Esophagus (tissue), 2 donors: ENCODE results near the gene MUC5B. TPM values are rescaled to one million over a fixed set of nuclear protein-coding genes. Genes with fewer than 3 reads are reported as not detected.

Experiments
- H3K27ac ChIP-seq, 2 donors: one replicate each; pipeline ENCODE4 v1.5.1; 2013; ENCODE audit warnings: low read depth in 2 of 2, mild to moderate bottlenecking in 2 of 2, inconsistent platforms in 1 of 2, low read length in 1 of 2, moderate library complexity in 1 of 2
- H3K27me3 ChIP-seq, 2 donors: one replicate each; pipeline ENCODE4 v1.6.1; 2013; ENCODE audit warnings: low read length in 2 of 2, control low read depth in 1 of 2, mild to moderate bottlenecking in 1 of 2; ENCODE audit not compliant: insufficient read depth in 2 of 2, control insufficient read depth in 1 of 2
- H3K36me3 ChIP-seq, 2 donors: one replicate each; pipeline ENCODE4 v1.6.1; 2013; ENCODE audit warnings: low read length in 1 of 2; ENCODE audit not compliant: control insufficient read depth in 2 of 2, insufficient read depth in 2 of 2
- H3K4me1 ChIP-seq, 2 donors: one replicate each; pipeline ENCODE4 v1.6.1; 2013; ENCODE audit warnings: low read length in 1 of 2; ENCODE audit not compliant: control insufficient read depth in 2 of 2, insufficient read depth in 2 of 2
- H3K4me3 ChIP-seq, 2 donors: one replicate each; pipeline ENCODE4 v1.5.1; 2013; ENCODE audit warnings: low read length in 2 of 2, mild to moderate bottlenecking in 2 of 2, low read depth in 1 of 2, moderate library complexity in 1 of 2
- H3K9me3 ChIP-seq, 2 donors: one replicate each; pipeline ENCODE4 v1.6.1; 2013; ENCODE audit warnings: mild to moderate bottlenecking in 2 of 2, low read depth in 1 of 2, low read length in 1 of 2, moderate library complexity in 1 of 2; ENCODE audit not compliant: control insufficient read depth in 2 of 2, insufficient read depth in 1 of 2
- WGBS, 2 donors: extraction: QIAGEN DNeasy Blood & Tissue Kit; methylation state at CpG; one replicate each; pipeline ENCODE4 v1.1.7; 2013; 5-methylcytosine and 5-hydroxymethylcytosine counted together
- polyA plus RNA-seq, 2 donors: library from polyadenylated mRNA; stranded (reverse); fragments of 200-250 nt; gene quantifications; one replicate each; pipeline ENCODE4 v1.2.3, GENCODE V29; 2013
- donor health status: healthy with polysubstance abuse.
- donor health status: Bipolar disorder and iron deficiency.

Gene MUC5B
- polyA plus RNA-seq, 2 donors: 0.18 to 0.56 TPM

- Histone ChIP-seq H3K27ac (no peak overlapping the region), H3K27me3 (no peaks in the 10 kb centered on the region), H3K4me1 (no peaks in the 10 kb centered on the region), H3K36me3 (peaks cover 4 to 23% of the 10 kb centered on the region in 2 donors), H3K9me3 (peaks cover 0 to 1% of the 10 kb centered on the region in 2 donors), H3K4me3 (no peak overlapping the region)
- 80 to 83% methylated on average over 9 of the region's 9 CpGs for WGBS, 2 donors
Observed at GRCh38 chr11:1271406-1271805, 48.5 kb downstream of the MUC5B start.

- 91 to 92% methylated on average over 23 to 30 of the region's 30 CpGs for WGBS, 2 donors
- Histone ChIP-seq H3K27ac (no peak overlapping the region), H3K4me1 (no peaks in the 10 kb centered on the region), H3K9me3 (peaks cover 0 to 1% of the 10 kb centered on the region in 2 donors), H3K27me3 (no peaks in the 10 kb centered on the region), H3K36me3 (peaks cover 7 to 28% of the 10 kb centered on the region in 2 donors), H3K4me3 (no peak overlapping the region)
Observed at GRCh38 chr11:1271927-1272326, 49.1 kb downstream of the MUC5B start.

DNA sequence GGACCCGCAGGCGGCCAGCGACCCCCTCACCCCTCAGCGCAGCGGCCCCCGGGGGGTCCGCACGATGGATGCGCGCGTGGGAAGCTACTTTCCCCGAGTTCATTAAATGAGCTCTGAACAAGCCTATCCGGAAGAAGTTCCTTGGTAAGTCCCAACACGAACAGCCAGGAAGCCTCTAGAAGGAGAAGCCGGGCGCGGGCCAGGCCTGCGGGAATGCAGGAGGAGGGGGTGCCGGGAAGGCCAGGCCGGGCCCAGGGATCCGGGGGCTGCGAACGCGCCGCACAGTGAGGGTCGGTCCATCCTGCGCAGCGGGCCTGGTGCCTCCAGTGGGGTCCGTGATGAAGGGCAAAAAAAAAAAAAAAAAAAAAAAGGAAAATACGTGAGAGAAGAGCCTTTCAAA, 49.7 kb downstream of the MUC5B start:
- no peaks in the 10 kb centered on the region for H3K27me3 ChIP-seq
- WGBS, 2 donors: 94 to 96% methylated on average over 30 of the region's 30 CpGs
- H3K9me3 ChIP-seq: peaks cover 0 to 1% of the 10 kb centered on the region in 2 donors
- H3K4me1 ChIP-seq: no peaks in the 10 kb centered on the region
- H3K27ac ChIP-seq: no peak overlapping the region
- peaks cover 11 to 30% of the 10 kb centered on the region in 2 donors for H3K36me3 ChIP-seq
- H3K4me3 ChIP-seq: no peak overlapping the region

DNA sequence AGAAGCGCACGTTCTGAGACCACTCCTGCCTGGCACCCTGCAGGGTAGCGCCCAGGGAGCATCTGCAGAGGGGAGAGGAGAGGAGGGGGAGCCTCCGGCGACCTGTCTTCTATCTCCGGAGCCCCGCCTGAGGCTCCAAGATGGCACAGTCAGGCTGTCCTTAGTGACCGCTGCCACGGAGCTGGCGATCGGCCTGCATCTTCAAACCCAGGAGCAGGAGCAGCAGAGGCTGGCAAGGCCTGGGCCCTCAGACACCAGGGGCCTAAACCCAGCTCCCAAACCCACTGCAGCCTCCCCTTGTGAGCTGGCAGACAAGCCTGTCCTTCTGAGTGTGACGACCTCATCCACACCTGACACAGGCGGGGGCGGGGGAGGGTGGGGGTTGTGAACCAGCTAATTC, 51.6 kb downstream of the MUC5B start:
- Histone ChIP-seq H3K4me3 (no peak overlapping the region), H3K36me3 (peaks cover 11 to 49% of the 10 kb centered on the region in 2 donors), H3K9me3 (peaks cover 0 to 6% of the 10 kb centered on the region in 2 donors), H3K27ac (no peak overlapping the region), H3K4me1 (no peaks in the 10 kb centered on the region), H3K27me3 (no peaks in the 10 kb centered on the region)
- 88 to 90% methylated on average over 14 of the region's 14 CpGs for WGBS, 2 donors

GRCh38 chr11:1275021-1275420, 52.2 kb downstream of the MUC5B start:
- no peak overlapping the region for H3K4me3 ChIP-seq
- H3K36me3 ChIP-seq: peaks cover 13 to 54% of the 10 kb centered on the region in 2 donors
- no peak overlapping the region for H3K27ac ChIP-seq
- peaks cover 0 to 4% of the 10 kb centered on the region in 2 donors for H3K9me3 ChIP-seq
- H3K27me3 ChIP-seq: no peaks in the 10 kb centered on the region
- 89 to 92% methylated on average over 18 of the region's 18 CpGs for WGBS, 2 donors
- no peaks in the 10 kb centered on the region for H3K4me1 ChIP-seq

DNA sequence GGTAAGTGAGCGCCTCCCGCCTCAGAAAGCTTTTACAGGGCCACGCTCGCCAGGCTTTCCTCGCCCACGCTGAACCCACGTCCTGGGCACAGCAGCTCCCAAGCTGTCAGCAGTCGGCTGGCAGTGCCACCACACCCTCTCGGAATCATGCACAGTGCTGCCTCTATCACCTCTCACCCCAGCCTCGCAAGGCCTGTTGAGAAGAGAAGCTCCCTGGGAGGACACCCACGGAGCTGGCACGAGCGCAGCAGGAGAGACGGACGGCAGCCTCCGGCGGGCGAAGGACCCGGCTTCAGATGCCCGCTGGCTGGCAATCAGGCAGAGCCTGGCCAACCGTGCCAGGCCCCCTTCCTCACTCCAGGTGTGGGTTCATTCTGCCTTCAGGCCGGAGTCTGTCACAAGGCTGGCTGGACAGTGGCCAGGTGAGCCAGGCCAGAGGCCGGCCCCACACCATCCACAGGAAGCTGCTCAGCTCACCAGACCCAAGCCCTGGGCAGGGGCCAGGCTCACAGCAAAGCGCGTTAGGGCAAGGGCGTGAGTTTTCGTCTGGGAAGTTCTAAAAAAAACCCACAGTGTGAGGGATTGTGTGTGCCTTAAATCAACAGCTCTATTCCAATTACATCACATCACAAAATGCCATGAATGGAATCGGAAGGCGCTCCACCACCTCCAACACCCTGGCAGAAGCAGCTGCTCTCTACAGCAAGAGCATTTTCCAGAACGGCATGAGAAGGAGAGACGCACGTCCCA, 53.4 kb downstream of the MUC5B start:
- Histone ChIP-seq H3K36me3 (peaks cover 13 to 64% of the 10 kb centered on the region in 2 donors), H3K4me3 (no peak overlapping the region), H3K27me3 (no peaks in the 10 kb centered on the region), H3K9me3 (peaks cover 0 to 4% of the 10 kb centered on the region in 2 donors), H3K27ac (no peak overlapping the region), H3K4me1 (no peaks in the 10 kb centered on the region)
- WGBS, 2 donors: 78 to 81% methylated on average over 32 of the region's 32 CpGs

- Histone ChIP-seq H3K36me3 (peaks cover 18 to 68% of the 10 kb centered on the region in 2 donors), H3K27me3 (no peaks in the 10 kb centered on the region), H3K4me3 (no peak overlapping the region), H3K27ac (no peak overlapping the region), H3K4me1 (no peaks in the 10 kb centered on the region), H3K9me3 (peaks cover 0 to 4% of the 10 kb centered on the region in 2 donors)
- 90 to 91% methylated on average over 37 of the region's 37 CpGs for WGBS, 2 donors
Observed at GRCh38 chr11:1276866-1277615, 54.2 kb downstream of the MUC5B start.

DNA sequence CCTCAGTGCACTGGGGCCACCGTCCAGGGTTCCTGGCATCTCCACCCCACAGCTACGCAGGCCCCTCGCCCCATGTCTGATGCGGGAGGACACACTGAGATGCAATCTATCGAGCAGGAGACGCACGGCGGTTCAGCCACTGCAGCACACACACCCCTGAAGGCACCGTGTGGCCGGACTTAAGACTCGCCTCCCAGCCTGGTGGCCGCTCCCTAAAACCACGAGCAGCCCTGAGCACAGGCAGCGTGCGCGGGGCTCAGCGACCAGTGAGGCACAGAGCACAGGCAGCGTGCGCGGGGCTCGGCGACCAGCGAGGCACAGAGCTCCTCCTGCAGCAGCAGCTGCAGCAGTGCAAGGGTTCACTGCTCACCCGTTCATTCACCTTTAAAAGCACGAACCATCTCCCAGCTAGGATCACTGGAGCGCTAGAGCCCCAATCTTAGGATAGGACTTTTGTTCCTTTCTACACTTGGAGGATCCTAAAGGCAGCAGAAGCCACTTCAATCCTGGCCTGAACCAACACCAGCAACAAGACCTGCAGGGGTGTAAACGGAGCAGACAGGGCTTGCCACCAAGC, 55.2 kb downstream of the MUC5B start:
- Histone ChIP-seq H3K9me3 (peaks cover 0 to 4% of the 10 kb centered on the region in 2 donors), H3K36me3 (peaks cover 19 to 67% of the 10 kb centered on the region in 2 donors), H3K27me3 (no peaks in the 10 kb centered on the region), H3K4me3 (no peak overlapping the region), H3K4me1 (no peaks in the 10 kb centered on the region), H3K27ac (no peak overlapping the region)
- WGBS, 2 donors: 92 to 93% methylated on average over 27 of the region's 27 CpGs

- Histone ChIP-seq H3K4me3 (no peak overlapping the region), H3K27me3 (no peaks in the 10 kb centered on the region), H3K4me1 (no peaks in the 10 kb centered on the region), H3K36me3 (peaks cover 20 to 72% of the 10 kb centered on the region in 2 donors), H3K9me3 (peaks cover 0 to 4% of the 10 kb centered on the region in 2 donors), H3K27ac (no peak overlapping the region)
- WGBS, 2 donors: 94 to 97% methylated on average over 40 of the region's 40 CpGs
Observed at GRCh38 chr11:1278766-1279673, 56.2 kb downstream of the MUC5B start.
